Keratinocyte (primary cell): ENCODE results near the gene OOEP. TPM values are rescaled to one million over a fixed set of nuclear protein-coding genes. Genes with fewer than 3 reads are reported as not detected.

ENCODE experiments used
- DNase-seq: peaks from one replicate; pipeline ENCODE4 v3.0.0-alpha.2; 2011; ENCODE audit warnings: low read depth, missing footprints, low spot score
- FAIRE-seq: peaks from 2 replicates; lab custom pipeline; 2011; peaks lifted over from hg19 to GRCh38; lab: Jason Lieb, UNC
- H2AFZ ChIP-seq: 2 replicates; pipeline ENCODE4 v1.6.0; 2012; ENCODE audit warnings: low read length, control low read depth, inconsistent platforms; ENCODE audit not compliant: control insufficient read depth
- H3K27ac ChIP-seq: 2 replicates; pipeline ENCODE4 v1.5.1; 2011; ENCODE audit warnings: low read length; ENCODE audit not compliant: control insufficient read depth, insufficient read depth
- H3K27me3 ChIP-seq: 3 replicates; pipeline ENCODE4 v1.6.0; 2011; ENCODE audit warnings: low read length; ENCODE audit not compliant: control insufficient read depth, insufficient read depth; ENCODE audit errors: extremely low read depth
- H3K36me3 ChIP-seq, 2 experiments: 2 replicates in 1 of 2; 3 replicates in 1 of 2; pipeline ENCODE4 v1.5.1; 2011; ENCODE audit warnings: low read length in 2 of 2, mild to moderate bottlenecking in 1 of 2; ENCODE audit not compliant: control insufficient read depth in 2 of 2, insufficient read depth in 2 of 2; ENCODE audit errors: extremely low read depth in 1 of 2
- H3K4me1 ChIP-seq: 3 replicates; pipeline ENCODE4 v1.5.1; 2011; ENCODE audit warnings: low read length; ENCODE audit not compliant: control insufficient read depth, insufficient read depth; ENCODE audit errors: extremely low read depth
- H3K4me2 ChIP-seq: 3 replicates; pipeline ENCODE4 v1.6.0; 2011; ENCODE audit warnings: low read depth, low read length; ENCODE audit not compliant: control insufficient read depth, insufficient read depth; ENCODE audit errors: extremely low read depth
- H3K4me3 ChIP-seq, 3 experiments: fragments of 200-600 bp in 1 of 3; sonication (generic) in 1 of 3; 2 replicates in 2 of 3; 3 replicates in 1 of 3; pipeline ENCODE4 v1.5.1; 2011 to 2016; ENCODE audit warnings: low read length in 3 of 3, mild to moderate bottlenecking in 3 of 3, control low read depth in 2 of 3, inconsistent platforms in 1 of 3, low read depth in 1 of 3, mixed read lengths in 1 of 3, mixed run types in 1 of 3, moderate library complexity in 1 of 3; ENCODE audit not compliant: control insufficient read depth in 2 of 3, insufficient read depth in 2 of 3; ENCODE audit errors: extremely low read depth in 1 of 3
- H3K79me2 ChIP-seq: 2 replicates; pipeline ENCODE4 v1.6.0; 2012; ENCODE audit warnings: low read length; ENCODE audit not compliant: control insufficient read depth, insufficient read depth
- H3K9ac ChIP-seq: 3 replicates; pipeline ENCODE4 v1.6.0; 2011; ENCODE audit warnings: low read length; ENCODE audit not compliant: control insufficient read depth, insufficient read depth; ENCODE audit errors: extremely low read depth
- H3K9me1 ChIP-seq: 3 replicates; pipeline ENCODE4 v1.6.0; 2011; ENCODE audit warnings: low read length; ENCODE audit not compliant: control insufficient read depth, insufficient read depth; ENCODE audit errors: extremely low read depth
- H3K9me3 ChIP-seq: 2 replicates; pipeline ENCODE4 v1.5.1; 2012; ENCODE audit warnings: low read depth, low read length; ENCODE audit not compliant: control insufficient read depth
- H4K20me1 ChIP-seq: 3 replicates; pipeline ENCODE4 v1.6.0; 2011; ENCODE audit warnings: low read length; ENCODE audit not compliant: control insufficient read depth, insufficient read depth; ENCODE audit errors: extremely low read depth
- CTCF ChIP-seq, 3 experiments: IDR thresholded peaks in 1 of 3; conservative IDR thresholded peaks in 1 of 3; optimal IDR thresholded peaks in 1 of 3; 2 replicates in 2 of 3; 3 replicates in 1 of 3; pipeline versions ENCODE3 to v1.5.1; 2011; ENCODE audit warnings: low read length in 3 of 3, mild to moderate bottlenecking in 3 of 3, moderate library complexity in 2 of 3, control low read depth in 1 of 3, inconsistent platforms in 1 of 3; ENCODE audit not compliant: insufficient read depth in 2 of 3; ENCODE audit errors: extremely low read depth in 1 of 3
- dilution Hi-C: fragments of 300-500 bp; cut with MboI; formaldehyde crosslinking; loops from one replicate; pipeline ENCODE4 v1.7.0; 2020; ENCODE audit warnings: low sequenced_read_pairs; ENCODE audit not compliant: extremely low pct_ligation_motif_present
- polyA plus RNA-seq, 5 experiments: library from polyadenylated mRNA; depleted of rRNA in 3 of 5; stranded (reverse) in 3 of 5; stranded (forward) in 1 of 5; unstranded in 1 of 5; fragments of >200 nt; gene quantifications; 1 replicate in 1 of 5; 2 replicates in 3 of 5; 3 replicates in 1 of 5; pipeline versions ENCODE4 v1.2.1 to v1.2.3, GENCODE V29; 2011 to 2012; ENCODE audit warnings: missing spikeins in 2 of 5, low read depth in 1 of 5, low replicate concordance in 1 of 5

Gene OOEP
- polyA plus RNA-seq, 1 donor (not counting 4 experiments of a cell fraction or from before 2014, with no cell fraction given): 0.08 TPM

GRCh38 chr6:73362358-73362757 lies 7.3 kb downstream of the OOEP start, which contains the start of gene KHDC3L:
KHDC3L (plus strand) TSS chr6:73362658; CDS start chr6:73362730, 72 bp downstream.
- dilution Hi-C loops: no loop called here
- no peak for TF ChIP-seq CTCF (optimal IDR thresholded peaks at IDR 0.05 in 1 of 3, IDR thresholded peaks at IDR 0.05 in 1 of 3, conservative IDR thresholded peaks at IDR 0.05 in 1 of 3; ENCODE audit: extremely low read depth in 1 of 3, insufficient read depth in 2 of 3, low read length in 3 of 3)
- DNase-seq: no peak

GRCh38 chr6:73353636-73354593 lies 15.8 kb downstream of the OOEP start, which contains the start of gene DPPA5:
DPPA5 (minus strand) TSS chr6:73354276; CDS start chr6:73354225, 51 bp downstream.
- dilution Hi-C loops: no loop called here
- no peak for TF ChIP-seq CTCF (optimal IDR thresholded peaks at IDR 0.05 in 1 of 3, IDR thresholded peaks at IDR 0.05 in 1 of 3, conservative IDR thresholded peaks at IDR 0.05 in 1 of 3; ENCODE audit: extremely low read depth in 1 of 3, insufficient read depth in 2 of 3, low read length in 3 of 3)
- Histone ChIP-seq H3K27me3 (peaks cover 12% of the 10 kb centered on the region), H3K4me2 (no peak within 1 kb of the TSS), H3K36me3 (no peaks in the 10 kb centered on the region), H3K9ac (no peak within 1 kb of the TSS), H3K4me3 (no peak within 1 kb of the TSS), H3K9me3 (no peaks in the 10 kb centered on the region), H2AFZ (no peak within 1 kb of the TSS), H3K27ac (no peak within 1 kb of the TSS), H4K20me1 (no peaks in the 10 kb centered on the region), H3K79me2 (no peaks in the 10 kb centered on the region), H3K4me1 (no peaks in the 10 kb centered on the region), H3K9me1 (no peaks in the 10 kb centered on the region)
- no peak for FAIRE-seq
- no peak for DNase-seq

More at GRCh38 chr6:73362358-73362757, 7.3 kb downstream of the OOEP start, which contains the start of gene KHDC3L:
- FAIRE-seq: no peak
- Histone ChIP-seq H3K36me3 (no peaks in the 10 kb centered on the region), H3K9me3 (no peaks in the 10 kb centered on the region), H4K20me1 (no peaks in the 10 kb centered on the region), H3K9me1 (no peaks in the 10 kb centered on the region), H2AFZ (no peak within 1 kb of the TSS), H3K4me3 (no peak within 1 kb of the TSS), H3K9ac (no peak within 1 kb of the TSS), H3K4me2 (no peak within 1 kb of the TSS), H3K27me3 (no peaks in the 10 kb centered on the region), H3K27ac (no peak within 1 kb of the TSS), H3K79me2 (no peaks in the 10 kb centered on the region), H3K4me1 (no peaks in the 10 kb centered on the region)
